ENCODE measurements around the gene WBP4. TPM values are rescaled to one million over a fixed set of nuclear protein-coding genes. Genes with fewer than 3 reads are reported as not detected.
A peak's percentile ranks its signal among the peaks of the same experiment; 100 is the strongest.

WBP4 gene
- polyA plus RNA-seq, 3 donors from 2014 or later = 3.6 to 5.4 (median 4.4) TPM

DNA sequence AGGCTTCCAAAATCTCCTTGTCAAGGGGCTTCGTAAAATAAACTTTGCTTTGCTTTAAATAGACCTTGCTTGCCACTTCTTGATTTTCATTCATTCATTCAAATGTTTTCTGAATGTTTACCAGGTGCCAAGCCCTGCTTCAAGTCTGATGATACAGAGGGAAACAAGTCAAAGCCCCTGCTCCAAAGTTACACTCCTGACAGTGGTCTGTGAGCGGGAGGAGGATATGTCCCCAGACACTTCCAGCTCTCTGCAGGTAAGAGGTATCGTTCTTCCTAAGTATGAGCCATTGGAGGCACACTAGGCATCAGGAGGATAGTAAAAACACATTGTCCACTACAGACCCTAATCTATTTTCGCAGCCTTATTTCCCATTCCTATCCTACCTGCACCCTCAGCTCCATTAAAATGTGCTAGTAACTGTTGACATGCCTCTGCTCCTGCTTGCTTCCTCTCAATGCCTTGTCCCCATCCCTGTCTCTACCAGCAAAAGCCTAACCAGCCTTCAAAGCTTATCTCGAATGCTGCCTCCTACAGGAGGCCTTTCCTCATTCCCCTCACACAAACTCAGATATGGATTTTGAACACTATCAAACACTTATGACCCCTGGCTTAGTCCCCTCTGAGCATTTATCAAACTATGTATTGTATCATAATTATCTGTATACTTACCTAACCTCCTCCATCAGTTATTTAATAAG lies 6.2 kb upstream of the WBP4 start:
- no peak for DNase-seq
- peak overlapping the region in 1 of 6 donors; percentile 5 for H3K27ac Mint-ChIP-seq
- H3K4me3 Mint-ChIP-seq = peak overlapping the region in 1 of 5 donors; percentile 34

GRCh38 chr13:41056194-41056593 lies 5.1 kb upstream of the WBP4 start:
- Mint-ChIP-seq H3K27me3 (ENCODE audit: low read depth in 3 of 3) (peaks cover 12 to 20% (median 12%) of the 10 kb centered on the region in 3 donors), H3K9me3 (no peaks in the 10 kb centered on the region), H3K27ac (no peak overlapping the region), H3K4me3 (no peak overlapping the region), H3K4me1 (peaks cover 36 to 39% of the 10 kb centered on the region in 2 donors), H3K36me3 (no peaks in the 10 kb centered on the region)
- no peak for DNase-seq

More for the DNA sequence above, 6.2 kb upstream of the WBP4 start:
- Mint-ChIP-seq H3K36me3 (no peaks in the 10 kb centered on the region), H3K4me1 (peaks cover 32 to 43% of the 10 kb centered on the region in 2 donors), H3K9me3 (no peaks in the 10 kb centered on the region), H3K27me3 (ENCODE audit: low read depth in 3 of 3) (peaks cover under 1 to 9% (median 2%) of the 10 kb centered on the region in 3 donors)

- Mint-ChIP-seq H3K4me3 (no peak overlapping the region), H3K36me3 (no peaks in the 10 kb centered on the region), H3K27me3 (ENCODE audit: low read depth in 3 of 3) (peaks cover 20 to 29% (median 21%) of the 10 kb centered on the region in 3 donors), H3K4me1 (peaks cover 39 to 40% of the 10 kb centered on the region in 2 donors), H3K27ac (no peak overlapping the region), H3K9me3 (no peaks in the 10 kb centered on the region)
- DNase-seq = no peak
Measured at GRCh38 chr13:41056826-41057711, 4.2 kb upstream of the WBP4 start.

GRCh38 chr13:41058295-41059070 lies 2.8 kb upstream of the WBP4 start:
- peaks cover 21 to 35% (median 28%) of the 10 kb centered on the region in 3 donors for H3K27me3 Mint-ChIP-seq (ENCODE audit: low read depth in 3 of 3)
- H3K4me1 Mint-ChIP-seq = peaks cover 52 to 53% of the 10 kb centered on the region in 2 donors
- peak overlapping the region in 5 of 6 donors; percentile 4 to 100 (median 88) for H3K27ac Mint-ChIP-seq
- DNase-seq = no peak
- peak overlapping the region in 3 of 5 donors; percentile 22 to 100 (median 38) for H3K4me3 Mint-ChIP-seq
- H3K9me3 Mint-ChIP-seq = no peaks in the 10 kb centered on the region
- no peaks in the 10 kb centered on the region for H3K36me3 Mint-ChIP-seq

DNA sequence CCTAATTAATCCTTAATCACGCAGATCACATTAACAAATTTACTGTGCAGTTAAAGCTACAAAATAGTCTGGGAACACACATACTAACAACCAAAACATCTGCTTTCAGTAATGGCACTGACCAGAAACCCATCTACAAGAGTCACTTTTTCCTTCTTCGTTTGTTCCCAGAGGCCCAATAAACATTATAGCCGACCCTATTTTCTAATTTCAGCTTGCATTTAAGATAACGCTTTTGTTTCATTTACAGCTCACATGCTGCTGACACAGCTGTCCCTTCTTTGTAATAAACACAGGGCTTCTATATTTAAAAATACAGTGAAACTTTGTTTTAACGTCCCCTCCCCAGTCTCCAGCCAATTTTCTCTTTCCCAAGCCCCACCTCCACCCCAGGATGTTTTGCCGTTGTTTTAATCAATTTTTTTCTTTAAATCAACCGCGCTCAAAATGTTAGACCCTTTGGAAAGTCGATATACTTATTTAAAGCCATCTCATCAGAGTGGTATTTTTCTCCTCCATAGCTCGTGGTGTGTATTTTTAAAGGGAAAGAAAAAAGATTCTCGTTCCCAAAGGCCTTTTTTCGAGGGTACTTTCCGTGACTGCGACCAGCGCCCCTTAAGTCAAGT lies 1.7 kb upstream of the WBP4 start:
- H3K36me3 Mint-ChIP-seq = no peaks in the 10 kb centered on the region
- peak overlapping the region; percentile 74 to 100 (median 94) for H3K27ac Mint-ChIP-seq
- no peaks in the 10 kb centered on the region for H3K9me3 Mint-ChIP-seq
- H3K27me3 Mint-ChIP-seq (ENCODE audit: low read depth in 3 of 3) = peaks cover 21 to 35% (median 28%) of the 10 kb centered on the region in 3 donors
- peak overlapping the region; percentile 98 to 100 (median 100) for H3K4me3 Mint-ChIP-seq
- peaks cover 46 to 53% of the 10 kb centered on the region in 2 donors for H3K4me1 Mint-ChIP-seq
- no peak for DNase-seq

- Mint-ChIP-seq H3K27me3 (ENCODE audit: low read depth in 3 of 3) (peaks cover 21 to 35% (median 28%) of the 10 kb centered on the region in 3 donors), H3K27ac (peak overlapping the region; percentile 96 to 100 (median 99)), H3K36me3 (peaks cover 0 to 4% (median 0%) of the 10 kb centered on the region in 3 donors), H3K9me3 (no peaks in the 10 kb centered on the region), H3K4me1 (peaks cover 40 to 46% of the 10 kb centered on the region in 2 donors), H3K4me3 (peak overlapping the region; percentile 98 to 100 (median 100))
- DNase-seq = peak; percentile 76 to 77 (median 77)
Measured at GRCh38 chr13:41060082-41060723, 1.1 kb upstream of the WBP4 start.

GRCh38 chr13:41060724-41061074 lies 610 bp upstream of the WBP4 start:
- Mint-ChIP-seq H3K4me1 (peaks cover 40 to 46% of the 10 kb centered on the region in 2 donors), H3K9me3 (no peaks in the 10 kb centered on the region), H3K4me3 (peak overlapping the region; percentile 98 to 100 (median 100)), H3K27me3 (ENCODE audit: low read depth in 3 of 3) (peaks cover 21 to 35% (median 28%) of the 10 kb centered on the region in 3 donors), H3K36me3 (peaks cover 0 to 8% (median 0%) of the 10 kb centered on the region in 3 donors), H3K27ac (peak overlapping the region; percentile 96 to 100 (median 99))
- DNase-seq = peak in 2 of 3 donors; percentile 82 to 83

GRCh38 chr13:41061914-41062837 lies 867 bp downstream of the WBP4 start:
- no peaks in the 10 kb centered on the region for H3K9me3 Mint-ChIP-seq
- H3K27me3 Mint-ChIP-seq (ENCODE audit: low read depth in 3 of 3) = peaks cover 21 to 32% (median 28%) of the 10 kb centered on the region in 3 donors
- no peak for DNase-seq
- H3K4me3 Mint-ChIP-seq = peak overlapping the region; percentile 98 to 100 (median 100)
- peak overlapping the region; percentile 96 to 100 (median 99) for H3K27ac Mint-ChIP-seq
- H3K4me1 Mint-ChIP-seq = peaks cover 38 to 41% of the 10 kb centered on the region in 2 donors
- peaks cover 3 to 18% (median 4%) of the 10 kb centered on the region in 3 donors for H3K36me3 Mint-ChIP-seq

GRCh38 chr13:41064493-41064892 lies 3.2 kb downstream of the WBP4 start:
- H3K4me3 Mint-ChIP-seq = no peak overlapping the region
- H3K27ac Mint-ChIP-seq = no peak overlapping the region

DNA sequence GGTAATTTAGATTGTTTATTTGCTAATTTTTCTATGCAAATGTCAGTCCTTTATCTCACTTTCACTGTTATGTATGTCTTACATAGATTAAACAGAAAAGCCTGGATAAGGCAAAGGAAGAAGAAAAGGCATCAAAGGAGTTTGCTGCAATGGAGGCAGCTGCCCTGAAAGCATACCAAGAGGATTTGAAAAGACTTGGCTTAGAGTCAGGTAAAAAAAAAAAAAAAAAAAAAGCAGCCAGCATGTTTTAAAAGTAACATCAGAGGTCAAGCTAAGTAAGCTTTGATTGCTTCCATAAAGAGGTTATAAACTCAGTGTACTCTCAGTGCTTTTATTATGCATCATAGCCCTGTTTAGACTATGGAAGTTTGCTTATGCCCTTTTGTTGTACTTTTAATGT lies 3.8 kb downstream of the WBP4 start:
- peaks cover 20 to 23% of the 10 kb centered on the region in 2 donors for H3K4me1 Mint-ChIP-seq
- no peak overlapping the region for H3K27ac Mint-ChIP-seq
- no peak for DNase-seq
- H3K36me3 Mint-ChIP-seq = peaks cover 11 to 30% (median 18%) of the 10 kb centered on the region in 3 donors
- H3K9me3 Mint-ChIP-seq = no peaks in the 10 kb centered on the region
- no peak overlapping the region for H3K4me3 Mint-ChIP-seq
- peaks cover 21 to 27% (median 26%) of the 10 kb centered on the region in 3 donors for H3K27me3 Mint-ChIP-seq (ENCODE audit: low read depth in 3 of 3)

More at GRCh38 chr13:41064493-41064892, 3.2 kb downstream of the WBP4 start:
- Mint-ChIP-seq H3K4me1 (peaks cover 24 to 28% of the 10 kb centered on the region in 2 donors), H3K36me3 (peaks cover 10 to 29% (median 15%) of the 10 kb centered on the region in 3 donors), H3K9me3 (no peaks in the 10 kb centered on the region), H3K27me3 (ENCODE audit: low read depth in 3 of 3) (peaks cover 21 to 32% (median 28%) of the 10 kb centered on the region in 3 donors)
- no peak for DNase-seq

GRCh38 chr13:41074523-41074922 lies 13.2 kb downstream of the WBP4 start:
- DNase-seq = no peak
- H3K27ac Mint-ChIP-seq = no peak overlapping the region
- H3K4me1 Mint-ChIP-seq = no peaks in the 10 kb centered on the region
- peaks cover 33 to 53% (median 48%) of the 10 kb centered on the region in 3 donors for H3K36me3 Mint-ChIP-seq
- H3K9me3 Mint-ChIP-seq = no peaks in the 10 kb centered on the region
- H3K4me3 Mint-ChIP-seq = no peak overlapping the region
- peaks cover 0 to 2% (median 0%) of the 10 kb centered on the region in 3 donors for H3K27me3 Mint-ChIP-seq (ENCODE audit: low read depth in 3 of 3)

Data from immature natural killer cell (primary cell).